Stimulated activated CD4-positive, alpha-beta T cell treated with anti-CD3 and anti-CD28 coated beads, Interleukin-4, amount 100 ng/mL, for 48 hours (primary cell): ENCODE results near the gene GPR32.
A peak's percentile ranks its signal among the peaks of the same experiment; 100 is the strongest.
"Not testable (repeated sequence)": the region's sequence is repeated elsewhere in the genome, so short reads cannot be mapped to it uniquely, and the experiment has no call there.

Experiments
- DNase-seq, 2 donors: peaks; one replicate each; pipeline ENCODE4 v3.0.0-alpha.2; 2020; ENCODE audit warnings: low read depth in 2 of 2

Gene GPR32

DNA sequence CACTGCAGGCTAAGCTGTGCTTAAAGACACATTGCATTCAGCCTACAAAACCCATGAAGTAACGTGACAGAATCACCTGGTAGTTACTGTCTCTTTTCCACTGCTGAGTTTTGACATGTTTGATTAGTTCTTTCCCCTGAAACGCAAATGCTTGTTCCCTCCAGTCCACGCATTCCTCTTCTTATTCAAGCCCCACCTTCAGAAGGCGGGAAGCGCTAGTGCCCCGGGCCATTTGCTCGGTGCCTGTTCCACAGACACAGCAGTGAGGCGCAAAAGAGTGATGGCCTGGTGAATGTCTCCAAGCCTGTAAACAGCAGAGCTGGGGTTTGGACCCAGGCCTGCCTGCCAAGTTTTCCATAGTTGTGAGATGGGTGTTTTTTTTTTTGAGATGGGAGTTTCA, 30.8 kb downstream of the GPR32 start:
- DNase-seq: no peak

DNA sequence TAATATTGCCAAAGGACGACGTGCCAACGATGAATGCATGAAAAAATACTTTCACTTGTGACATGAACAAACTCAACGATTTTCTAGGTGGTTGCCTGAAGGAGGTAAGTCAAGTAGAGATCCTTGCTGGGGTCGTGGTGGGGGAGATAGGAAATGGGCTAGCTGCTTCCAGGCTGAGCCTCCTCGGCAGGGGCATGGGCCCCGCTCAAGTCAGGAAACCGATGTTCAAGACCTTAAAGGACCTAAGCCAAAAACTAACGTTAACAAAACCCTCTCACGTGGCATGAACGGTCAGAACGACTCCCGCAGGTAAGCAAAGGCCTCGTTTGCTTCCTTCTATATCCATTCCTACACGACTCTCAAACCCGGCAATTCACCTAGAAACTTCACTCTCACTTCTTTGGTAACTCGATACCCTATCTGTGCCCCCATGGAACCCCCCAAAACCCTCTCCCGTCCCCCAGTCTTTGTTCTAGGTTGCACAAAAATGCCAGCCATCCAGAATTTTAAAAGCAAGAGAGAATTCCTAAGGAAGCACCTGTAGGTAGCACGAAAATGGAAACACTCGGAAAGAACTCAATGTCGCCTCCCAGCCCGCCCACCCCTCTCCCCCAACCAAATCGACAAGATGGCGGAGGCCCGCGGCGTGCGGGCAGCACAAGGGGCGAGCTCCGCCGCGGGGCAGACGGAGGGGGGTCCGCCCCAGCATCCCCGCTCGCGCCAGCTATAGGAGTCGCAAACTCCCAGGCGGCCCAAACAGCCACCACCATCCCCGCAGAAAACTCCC, 33.6 kb downstream of the GPR32 start:
- DNase-seq: no peak

DNA sequence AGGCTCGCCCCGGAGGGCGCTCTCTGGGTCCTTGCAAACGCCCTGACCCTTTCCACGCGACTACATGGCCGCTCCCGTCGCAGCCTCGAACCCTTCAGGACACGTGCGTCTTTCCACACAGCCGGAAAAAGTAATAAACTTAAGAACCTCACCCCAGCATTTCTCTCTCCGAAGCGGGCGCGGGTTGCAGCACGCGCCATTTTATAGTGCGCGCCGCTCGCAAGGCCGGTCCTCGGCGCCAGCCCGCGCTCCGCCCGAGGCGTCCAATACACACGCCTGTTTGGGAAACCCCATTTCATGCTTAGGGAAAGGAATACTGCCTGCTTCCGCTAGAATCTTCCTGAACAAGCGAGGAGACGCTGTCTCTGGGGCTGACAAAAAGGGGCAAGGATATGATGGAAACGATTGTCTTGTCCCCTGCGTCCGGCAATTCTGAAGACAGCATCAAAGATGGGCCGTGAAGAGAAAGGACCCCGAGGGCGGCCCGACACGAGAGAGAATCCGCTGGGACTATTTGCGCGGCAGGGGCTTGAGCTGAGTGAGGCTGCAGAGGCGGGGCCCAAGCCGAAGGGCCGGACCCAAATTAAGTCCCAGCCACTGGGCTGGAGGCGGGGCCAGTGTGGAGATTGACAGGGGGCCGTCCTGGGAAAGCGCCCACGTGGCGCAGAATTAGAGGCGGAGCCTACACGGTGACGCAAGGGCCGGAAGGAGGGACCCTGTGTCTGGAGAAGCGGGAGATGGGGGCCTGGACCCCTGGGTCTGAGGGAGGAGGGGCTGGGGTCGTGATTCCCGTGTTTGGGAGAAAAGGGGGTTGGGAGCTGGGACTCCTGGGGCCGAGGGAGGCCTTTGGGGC, 34.4 kb downstream of the GPR32 start:
- DNase-seq: peak; percentile 97 to 98

GRCh38 chr19:50808856-50809255, 38.6 kb downstream of the GPR32 start:
- DNase-seq: no peak

GRCh38 chr19:50811622-50812238, 41.5 kb downstream of the GPR32 start:
- DNase-seq: not testable (repeated sequence)

DNA sequence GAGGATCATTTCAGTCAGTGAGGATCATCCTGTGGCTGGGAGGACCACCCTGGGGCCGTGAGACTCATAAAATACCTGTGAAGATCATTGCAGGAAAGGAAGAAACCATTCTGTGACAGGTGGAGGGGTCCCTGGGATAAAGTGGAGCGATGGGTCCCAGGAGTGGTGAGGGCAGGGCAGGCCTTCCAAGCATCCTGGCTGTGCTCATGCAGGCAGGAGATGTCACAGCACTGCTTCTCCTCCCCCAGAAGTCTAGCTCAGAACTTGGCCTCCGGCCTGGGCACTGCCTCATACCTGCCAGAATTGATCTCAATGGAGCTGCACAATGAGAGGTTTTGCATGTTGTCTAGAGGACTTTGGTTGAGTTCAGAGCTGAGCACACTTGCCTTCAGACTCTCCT, 42.2 kb downstream of the GPR32 start:
- no peak for DNase-seq

- no peak for DNase-seq
These were observed 44.6 kb downstream of the GPR32 start for GRCh38 chr19:50814883-50815282.

- no peak for DNase-seq
These were observed 45.2 kb downstream of the GPR32 start for GRCh38 chr19:50815439-50815838.

GRCh38 chr19:50817941-50818858, 47.9 kb downstream of the GPR32 start:
- peak; percentile 59 to 67 for DNase-seq

GRCh38 chr19:50818859-50819472, 48.7 kb downstream of the GPR32 start:
- DNase-seq: no peak

DNA sequence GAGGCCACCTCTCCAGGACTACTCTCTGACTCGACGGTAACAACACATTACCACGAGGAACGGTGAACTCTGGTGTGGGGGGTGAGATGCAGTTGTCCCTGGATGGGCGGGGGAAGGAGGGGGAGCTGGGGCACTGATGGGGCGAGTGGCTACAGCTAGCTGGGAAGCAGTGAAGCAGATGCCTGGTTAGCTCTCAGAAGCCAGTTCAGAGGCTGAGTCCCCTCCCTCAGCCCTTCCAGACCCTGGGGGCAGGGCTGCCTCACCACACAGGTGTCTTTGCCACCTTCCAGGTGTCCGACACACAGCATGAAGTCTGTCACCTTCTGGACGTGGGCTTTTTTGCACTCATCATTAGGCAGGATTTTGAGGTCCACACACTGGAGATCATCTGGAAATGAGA, 49.4 kb downstream of the GPR32 start:
- DNase-seq: no peak

- no peak for DNase-seq
These were observed 49.8 kb downstream of the GPR32 start for GRCh38 chr19:50820086-50820485.

DNA sequence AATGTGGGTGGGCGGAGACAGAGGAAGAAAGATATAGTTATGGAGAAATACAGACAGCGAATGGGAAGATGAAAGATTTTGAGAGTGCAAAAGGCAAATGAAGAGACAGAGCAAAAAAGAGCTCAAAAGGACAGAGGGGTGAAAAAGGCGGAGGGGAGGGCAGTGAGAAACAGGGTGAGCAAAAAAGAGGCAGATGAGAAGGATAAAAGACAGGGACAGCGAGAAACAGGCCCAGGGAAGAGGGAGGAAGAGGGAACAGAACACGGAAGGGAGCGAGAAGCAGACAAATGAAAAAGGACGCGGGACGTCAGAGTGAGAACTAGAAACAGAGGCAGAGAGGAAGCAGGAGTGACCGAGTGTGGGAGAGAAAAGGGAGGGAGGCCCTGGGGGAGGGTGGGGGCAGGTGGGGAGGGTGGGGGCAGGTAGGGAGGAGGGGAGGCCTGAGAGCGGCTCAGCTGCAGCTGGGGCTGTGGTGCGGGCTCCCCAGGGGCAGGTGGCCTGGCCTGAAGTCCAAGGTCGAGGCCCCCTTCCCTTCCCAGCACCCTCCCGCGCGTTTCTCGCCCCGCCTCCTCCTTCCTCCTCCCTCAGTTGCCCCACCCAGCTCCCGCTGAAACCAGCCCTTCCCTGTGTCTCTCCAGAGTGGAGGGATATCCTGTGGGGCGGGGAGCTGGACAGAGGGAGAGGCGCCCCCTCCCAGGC, 50.4 kb downstream of the GPR32 start:
- DNase-seq: no peak

DNA sequence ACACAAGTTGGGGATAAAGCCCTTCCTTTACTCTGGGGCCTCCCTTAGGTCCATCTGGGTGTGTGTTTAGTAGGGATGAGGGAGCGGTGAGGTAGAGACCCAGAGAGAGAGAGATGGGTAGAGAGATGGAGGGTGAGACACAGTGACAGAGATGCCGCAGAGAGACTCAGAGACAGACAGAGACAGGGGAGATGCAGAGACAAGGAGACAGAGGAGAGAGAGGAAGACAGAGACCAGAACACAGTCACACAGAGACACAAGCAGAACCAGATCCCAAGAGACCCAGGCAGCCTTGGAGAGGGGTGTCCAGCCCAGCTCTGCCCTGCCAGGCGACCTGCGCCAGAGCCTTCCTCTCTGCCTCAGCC, 51.0 kb downstream of the GPR32 start:
- no peak for DNase-seq
